Medulla oblongata (tissue), 1 donor: ENCODE measurements around the gene C1R.

ENCODE experiments used
- DNase-seq: peaks from one replicate; pipeline ENCODE4 v3.0.0-alpha.2; 2015; ENCODE audit errors: extremely low spot score

Gene C1R

GRCh38 chr12:7092229-7092985 is at the start of gene C1R:
TSS of gene C1R (minus strand) at chr12:7092445. CDS start at chr12:7092388, 57 bp downstream.
- peak; percentile 77 for DNase-seq

GRCh38 chr12:7141351-7142005 is 49.2 kb upstream of the C1R start:
- DNase-seq: no peak

GRCh38 chr12:7139200-7139599 is 47.0 kb upstream of the C1R start:
- DNase-seq: no peak

GRCh38 chr12:7137908-7138307 is 45.7 kb upstream of the C1R start:
- DNase-seq: no peak

- no peak for DNase-seq
Observed at GRCh38 chr12:7136676-7137075, 44.4 kb upstream of the C1R start.

- no peak for DNase-seq
Observed at GRCh38 chr12:7136071-7136470, 43.8 kb upstream of the C1R start.

GRCh38 chr12:7134396-7135166 is 42.3 kb upstream of the C1R start:
- DNase-seq: no peak

GRCh38 chr12:7131502-7131866 is 39.2 kb upstream of the C1R start:
- no peak for DNase-seq

- DNase-seq: peak; percentile 50
Observed at GRCh38 chr12:7130701-7131501, 38.7 kb upstream of the C1R start.

- DNase-seq: peak; percentile 81
Observed at GRCh38 chr12:7129872-7130691, 37.8 kb upstream of the C1R start, which contains the start of gene CLSTN3. TSS of gene CLSTN3 (plus strand) at chr12:7130371. CDS start at chr12:7130649, 278 bp downstream.

- DNase-seq: no peak
Observed at GRCh38 chr12:7129287-7129871, 37.1 kb upstream of the C1R start.

GRCh38 chr12:7128681-7129286 is 36.5 kb upstream of the C1R start, which contains the start of gene RBP5:
TSS of gene RBP5 (minus strand) at chr12:7128889. CDS start at chr12:7128775, 114 bp downstream.
- DNase-seq: no peak

- DNase-seq: no peak
Observed at GRCh38 chr12:7127916-7128626, 35.8 kb upstream of the C1R start.

- no peak for DNase-seq
Observed at GRCh38 chr12:7125632-7126227, 33.5 kb upstream of the C1R start.

GRCh38 chr12:7123806-7124522 is 31.7 kb upstream of the C1R start:
- no peak for DNase-seq

- no peak for DNase-seq
Observed at GRCh38 chr12:7122811-7123769, 30.8 kb upstream of the C1R start.

- no peak for DNase-seq
Observed at GRCh38 chr12:7121324-7121723, 29.1 kb upstream of the C1R start.
